GM21526 (cell line): ENCODE measurements around the gene CADPS.

Source experiments
- ATAC-seq: cut with Tn5 transposase; IDR thresholded peaks from one replicate; pipeline ENCODE4 v1.9.1; 2021; ENCODE audit warnings: moderate library complexity; ENCODE audit not compliant: unreplicated experiment, low FRiP score

CADPS gene

DNA sequence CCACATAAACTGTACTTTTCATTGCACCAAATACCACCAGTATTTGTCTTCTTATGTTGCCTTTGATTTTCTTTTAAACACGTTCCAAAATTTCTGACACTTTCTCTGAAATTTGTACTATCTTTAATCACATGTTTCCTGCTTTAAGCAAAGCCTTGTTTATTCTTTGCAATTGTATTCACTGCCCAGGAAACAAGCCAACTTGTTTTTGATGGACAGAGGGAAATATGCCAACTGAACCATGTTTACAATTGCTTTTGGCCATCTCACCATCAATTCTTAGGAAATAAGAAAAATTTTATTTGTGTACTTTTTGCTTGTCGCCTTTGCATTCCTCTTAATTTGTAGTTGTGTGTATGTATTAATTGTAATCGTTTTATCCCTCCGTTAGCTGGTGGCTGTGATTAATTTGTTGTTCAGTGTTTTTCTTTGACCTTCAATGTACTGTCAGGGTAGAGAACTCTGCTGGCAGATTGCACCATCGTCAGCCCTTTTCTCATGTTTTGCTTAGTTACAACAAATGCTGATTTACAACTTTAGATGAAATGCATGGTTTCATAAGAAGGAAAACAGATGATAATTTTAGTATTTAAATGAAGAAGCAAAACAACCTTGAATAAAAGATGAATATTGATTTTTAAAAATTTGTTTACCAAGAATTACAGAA is 482.5 kb downstream of the CADPS start:
- ATAC-seq = no peak

DNA sequence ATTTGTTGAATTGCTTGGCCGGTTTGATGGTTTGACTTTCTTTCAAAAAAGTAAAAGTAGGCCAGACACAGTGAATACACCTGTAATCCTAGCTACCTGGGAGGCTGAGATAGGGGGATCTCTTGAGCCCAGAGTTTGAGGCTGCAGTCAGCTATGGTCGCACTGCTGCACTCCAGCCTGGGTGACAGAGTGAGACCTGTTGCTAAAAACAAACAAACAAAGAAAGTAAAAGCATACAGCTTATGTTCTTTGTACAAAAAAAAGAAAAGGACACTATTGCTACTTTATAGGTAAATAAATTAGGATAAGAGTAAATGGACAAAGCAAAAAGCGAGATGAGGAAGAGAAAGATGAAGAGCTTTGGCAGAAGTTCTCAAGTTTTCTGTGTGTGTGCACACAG is 488.0 kb downstream of the CADPS start:
- ATAC-seq = no peak

DNA sequence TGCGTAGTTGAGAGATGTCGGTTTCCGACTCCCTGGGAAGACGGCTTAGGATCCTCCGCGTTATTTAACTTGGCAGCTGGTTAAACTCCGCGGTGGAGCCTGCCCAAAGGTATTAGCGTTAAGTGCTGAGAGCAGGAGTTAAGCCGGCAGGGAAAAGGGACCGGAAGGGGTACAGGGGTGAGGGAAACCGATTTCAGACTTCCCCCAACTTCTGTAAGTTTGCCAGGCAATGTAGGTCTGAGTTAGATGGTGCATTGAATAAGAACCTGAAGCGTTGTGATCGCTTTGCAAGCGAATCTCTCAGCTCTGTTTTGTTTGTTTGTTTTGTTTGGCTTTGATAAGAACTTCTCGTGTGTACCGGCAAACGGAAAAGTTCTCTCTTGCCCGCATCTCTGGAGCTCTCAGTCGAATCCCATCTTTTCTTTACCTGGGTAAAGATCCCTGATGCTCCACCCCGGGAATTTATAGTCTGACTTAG is 495.9 kb downstream of the CADPS start:
- ATAC-seq = no peak

DNA sequence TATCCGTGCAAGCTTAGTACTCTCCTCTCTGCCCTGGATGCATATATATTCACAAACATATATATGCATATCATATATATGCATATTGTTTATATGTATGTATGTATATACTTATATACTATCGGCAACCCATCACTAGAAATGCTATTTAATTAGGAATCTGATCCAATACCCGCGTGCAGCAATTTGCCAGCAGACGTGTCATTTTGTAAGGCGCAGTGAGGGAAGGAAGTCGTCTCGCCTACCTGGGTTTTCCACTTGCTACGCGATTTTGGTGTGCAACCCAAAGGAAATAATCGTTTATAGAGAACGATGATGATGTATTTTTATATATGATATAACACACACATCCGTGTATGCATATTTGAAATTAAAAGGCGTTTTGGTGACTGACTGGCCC is 496.3 kb downstream of the CADPS start:
- no peak for ATAC-seq

DNA sequence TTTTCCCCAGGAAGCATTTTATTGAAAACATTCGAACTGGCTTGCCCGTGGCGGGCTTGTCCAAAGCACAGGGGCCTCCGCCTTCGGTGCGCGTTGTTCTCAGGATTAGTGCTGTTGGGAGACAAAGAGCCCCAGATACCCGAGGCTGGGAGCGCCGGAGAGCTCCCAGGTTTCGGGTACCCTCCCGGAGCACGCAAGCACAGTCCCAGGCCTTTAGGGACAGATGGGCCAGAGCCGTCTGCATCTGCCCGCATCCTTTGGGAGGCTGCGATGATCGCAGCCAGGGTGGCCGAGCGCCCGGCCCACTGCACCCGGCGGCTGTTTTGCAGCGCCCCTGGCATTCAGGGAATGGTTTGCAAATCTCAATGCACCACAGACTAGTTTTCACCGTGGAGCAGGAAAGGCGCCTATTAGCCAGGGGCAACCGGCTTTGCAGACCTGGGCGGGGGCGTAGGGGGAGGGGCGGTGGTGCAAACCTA is 496.9 kb downstream of the CADPS start:
- ATAC-seq = no peak

DNA sequence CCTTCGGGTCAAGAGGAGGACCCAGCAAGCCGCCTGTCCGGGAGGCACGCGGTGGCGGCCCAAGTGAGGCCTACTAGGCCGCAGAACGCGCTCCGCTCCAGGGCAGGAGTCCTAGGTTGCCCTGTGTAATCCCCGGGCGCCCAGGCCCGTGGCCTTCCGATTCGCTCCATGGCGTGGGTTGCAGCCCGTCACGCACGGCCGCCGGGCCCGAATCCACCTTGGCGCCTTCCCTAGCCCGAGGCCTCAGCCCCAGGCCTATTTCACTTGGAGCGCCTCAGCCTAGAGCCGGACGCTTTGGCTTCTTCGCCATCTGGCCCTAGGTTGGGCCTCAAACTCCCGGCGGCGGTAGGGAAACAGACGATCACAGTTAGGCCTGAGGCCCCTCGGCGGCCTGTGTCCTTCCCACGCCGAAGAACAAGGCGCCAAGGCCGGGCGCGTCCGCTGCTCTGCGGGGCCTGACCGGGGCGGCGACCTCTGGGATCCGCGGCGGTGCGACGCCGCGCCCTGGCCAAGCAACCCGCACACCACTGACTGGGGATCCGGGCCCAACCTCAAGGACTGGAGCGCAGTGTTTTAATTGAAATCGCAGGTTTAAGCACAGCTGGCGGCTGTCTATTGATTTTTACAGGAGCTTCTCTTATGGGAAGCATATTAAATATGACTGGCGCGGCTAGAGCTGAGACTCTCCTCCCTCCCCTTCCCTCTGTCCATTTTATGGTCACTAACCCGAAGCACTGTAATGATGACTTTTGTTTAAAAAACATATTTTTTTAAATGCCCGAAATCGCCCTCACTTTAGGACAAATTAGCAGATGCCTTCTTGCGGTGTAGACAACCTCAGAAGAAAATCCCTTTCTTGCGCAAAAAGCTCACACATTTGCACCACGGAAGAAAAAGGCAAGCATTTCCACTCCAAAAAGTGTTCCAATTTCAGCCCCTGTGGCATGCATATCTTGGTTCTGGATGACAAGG is 498.0 kb downstream of the CADPS start:
- no peak for ATAC-seq

DNA sequence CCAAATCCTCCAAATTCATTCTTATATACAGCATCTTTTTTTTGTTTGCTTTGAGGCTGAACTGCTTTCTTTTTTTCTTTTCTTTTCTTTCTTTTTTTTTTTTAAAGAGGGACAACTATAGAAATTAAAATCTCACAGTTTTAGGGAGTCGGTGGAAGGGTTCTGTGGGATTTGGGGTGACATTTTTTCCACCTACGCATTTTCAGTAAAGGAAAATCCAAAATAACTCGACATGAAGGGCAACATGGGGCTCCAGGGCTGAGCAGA is 498.8 kb downstream of the CADPS start:
- ATAC-seq = no peak

DNA sequence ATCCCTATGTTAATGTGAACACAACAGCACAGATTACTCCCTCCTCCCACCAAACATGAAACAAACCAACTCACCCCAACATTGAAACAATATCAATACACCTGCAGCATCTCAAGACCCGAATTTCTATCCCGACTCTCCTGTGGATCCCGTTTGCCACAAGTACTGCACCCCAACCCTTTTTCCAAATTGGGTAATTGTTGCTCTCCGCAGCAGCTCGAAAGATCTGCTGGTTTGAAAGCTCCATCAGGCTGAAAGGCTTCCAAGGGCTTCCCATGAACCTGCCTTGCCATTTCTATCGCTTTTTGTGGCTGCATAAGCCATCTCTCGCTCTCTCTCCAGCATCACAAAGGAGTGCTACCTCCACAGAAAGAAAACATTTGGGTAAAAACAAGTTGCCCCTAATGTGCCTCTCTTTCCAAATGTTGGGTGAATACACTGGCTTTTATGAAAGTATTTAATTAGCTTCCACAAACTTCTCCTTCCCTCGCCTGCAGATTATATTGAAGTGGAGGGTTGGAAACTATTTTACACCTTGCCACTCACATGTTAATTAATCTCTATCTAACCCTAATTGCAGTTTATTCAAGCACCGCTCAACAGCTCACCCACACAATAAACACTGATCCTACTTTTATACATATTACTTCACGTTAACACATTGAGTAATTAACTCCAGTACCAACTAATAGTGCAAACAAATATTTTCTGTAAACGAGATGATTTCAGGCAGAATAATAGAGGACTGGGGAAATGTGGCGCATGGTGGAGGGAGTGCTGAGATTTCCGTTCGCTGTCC is 499.4 kb downstream of the CADPS start:
- ATAC-seq = no peak

DNA sequence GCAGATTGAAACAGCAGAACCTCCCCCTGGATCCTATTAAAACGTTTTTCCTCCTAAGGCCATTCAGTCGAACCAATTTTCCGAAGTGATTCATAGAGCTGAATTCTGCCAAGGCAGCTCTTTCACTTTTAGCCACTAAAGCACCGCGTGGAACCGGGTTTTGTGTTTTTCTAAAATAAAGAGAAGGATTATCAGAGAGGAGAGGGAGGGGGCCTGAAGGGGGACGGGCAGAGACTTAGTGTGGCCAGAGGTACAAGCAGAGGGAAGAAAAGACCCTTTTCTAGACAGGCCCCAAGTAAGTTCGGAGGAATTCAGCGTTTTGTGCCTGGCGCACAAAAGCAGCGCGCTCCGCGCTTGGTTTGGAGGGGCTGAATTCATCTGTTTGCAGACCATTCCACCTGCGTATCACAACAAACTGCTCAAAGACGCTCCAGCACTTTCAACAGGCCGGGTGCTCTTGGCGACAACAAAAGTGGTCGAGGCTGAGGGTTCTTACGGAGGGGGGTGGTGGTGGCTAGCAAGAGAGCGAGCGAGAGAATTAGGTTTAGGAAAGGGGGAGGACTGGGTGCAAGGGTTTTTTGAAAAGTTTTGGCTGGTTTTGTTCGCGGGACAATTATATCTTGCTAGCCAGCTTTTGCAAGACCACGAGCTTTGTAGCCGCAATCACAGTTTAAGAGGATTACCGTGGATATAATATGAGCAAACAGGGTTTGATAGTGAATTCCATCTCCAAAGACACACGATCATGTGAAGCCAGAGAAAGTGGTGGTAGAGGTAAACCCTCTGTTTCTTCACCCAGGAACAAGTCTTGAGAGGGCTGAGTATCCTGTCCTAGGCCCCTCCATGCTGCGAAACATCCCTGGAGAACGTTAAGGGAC is 500.6 kb downstream of the CADPS start:
- ATAC-seq = no peak

DNA sequence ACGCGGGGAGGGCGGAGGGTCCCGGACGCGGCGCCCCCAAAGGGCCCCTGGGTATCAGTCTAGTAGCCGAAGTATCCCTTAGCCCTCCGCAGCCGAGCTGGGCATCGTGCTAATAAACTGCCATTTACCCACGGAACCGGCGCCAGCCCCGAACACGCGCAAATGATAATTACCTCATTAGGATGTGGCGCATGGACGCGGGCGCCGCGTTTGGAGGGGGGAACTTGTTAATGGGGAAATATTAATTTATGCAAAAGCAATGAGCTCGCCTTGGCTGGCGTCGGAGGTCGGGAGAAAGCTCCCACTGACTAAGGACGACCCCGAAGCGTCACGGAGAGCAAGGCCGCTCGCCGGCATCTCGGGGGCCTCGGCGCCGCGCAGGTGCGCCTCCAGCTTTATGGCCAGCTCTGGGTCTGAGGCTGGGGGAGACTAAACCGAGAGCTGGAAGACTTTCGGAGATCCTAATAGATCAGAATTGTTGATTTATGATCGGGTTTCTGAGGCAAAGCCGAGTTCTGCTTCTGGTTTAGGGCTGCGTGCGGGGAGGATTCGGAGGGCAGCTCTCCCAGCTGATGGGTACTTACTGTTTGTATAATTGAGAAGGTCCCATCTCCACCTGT is 501.4 kb downstream of the CADPS start:
- ATAC-seq = no peak

DNA sequence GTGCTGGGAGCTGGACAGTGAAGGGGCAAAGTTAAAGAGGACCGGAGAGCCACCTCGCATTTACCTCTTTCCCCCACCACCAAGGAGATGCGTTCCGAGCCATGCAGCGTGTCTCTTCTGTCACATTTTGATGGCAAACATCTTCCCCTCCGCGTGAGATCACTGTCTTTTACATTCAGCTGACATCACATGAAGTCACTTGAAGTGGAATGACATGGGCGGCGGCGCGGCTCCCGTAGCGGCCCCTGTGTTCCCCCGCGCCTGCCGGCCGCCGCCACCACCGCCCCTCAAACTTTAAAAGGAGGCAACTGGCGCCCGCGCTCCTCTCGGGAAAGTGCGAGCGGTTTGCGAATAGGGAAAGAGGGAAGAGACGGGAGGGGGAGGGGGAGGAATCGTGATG is 502.0 kb downstream of the CADPS start, which contains the start of gene FEZF2:
Gene FEZF2, minus strand, starts transcription at position 336 of the 400 bp plus-strand sequence. CDS start 682 bp downstream, outside the sequence.
- no peak for ATAC-seq

DNA sequence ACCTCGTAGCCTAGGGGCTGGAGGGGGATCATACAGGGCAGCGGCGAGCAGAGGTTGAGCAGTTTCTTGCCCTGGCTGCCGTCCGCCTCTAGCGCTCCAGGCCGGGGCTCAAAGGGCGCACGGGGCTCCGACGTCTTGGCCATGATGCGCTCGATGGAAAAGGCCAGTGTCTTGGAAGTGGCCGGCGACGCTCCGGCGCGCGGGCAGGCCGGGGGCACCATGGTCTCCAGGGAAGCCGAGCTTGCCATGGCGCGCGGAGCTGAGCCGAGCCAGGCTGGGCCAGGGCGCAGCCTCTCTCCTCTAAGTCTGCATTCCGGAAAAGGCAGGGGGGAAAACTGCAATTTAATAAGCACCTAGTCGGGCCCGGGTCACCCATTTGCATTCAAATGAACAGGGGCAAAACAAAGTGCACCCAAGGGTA is 502.6 kb downstream of the CADPS start:
- ATAC-seq = no peak

DNA sequence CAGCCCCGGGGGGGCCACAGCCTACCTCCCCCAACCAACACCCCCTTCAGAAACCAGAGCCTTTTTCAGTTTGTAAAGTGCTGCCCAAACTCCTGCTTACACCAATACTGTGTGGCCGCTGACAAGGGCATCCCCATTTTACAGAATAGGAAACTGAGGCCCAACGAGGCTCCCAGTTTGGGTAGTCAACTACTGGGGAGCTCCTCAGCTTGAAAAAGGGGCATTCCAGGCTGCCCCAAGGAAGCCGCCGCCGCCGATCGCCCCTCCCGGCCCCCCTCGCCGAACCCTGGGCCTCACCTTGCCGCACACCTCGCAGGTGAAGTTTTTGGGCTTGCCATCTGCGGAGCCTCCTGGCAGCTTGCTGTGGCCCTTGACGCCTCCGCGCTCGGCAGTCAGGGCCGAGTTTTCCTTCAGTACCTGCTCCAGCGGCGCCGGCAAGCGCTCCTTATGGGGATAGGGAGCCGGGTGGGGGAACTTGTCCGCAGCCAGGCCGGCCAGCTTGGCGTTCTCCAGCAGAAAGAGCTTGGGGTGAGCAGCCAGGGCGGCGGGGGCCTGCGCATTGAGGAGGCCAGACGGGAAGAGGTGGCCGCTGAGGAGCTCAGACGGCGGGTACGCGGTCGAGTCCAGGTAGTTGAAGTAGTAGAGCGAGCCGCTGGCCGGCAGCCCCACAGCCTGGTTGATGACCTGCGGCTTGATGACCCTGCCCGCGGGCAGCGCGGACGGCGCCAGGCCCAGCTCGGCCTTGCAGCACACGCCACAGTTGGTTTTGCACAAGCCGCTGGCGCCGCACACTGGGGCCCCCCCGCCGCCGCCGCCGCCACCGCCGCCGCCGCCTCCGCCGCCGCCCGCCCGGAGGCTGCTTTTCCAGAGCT is 503.3 kb downstream of the CADPS start:
- ATAC-seq = no peak

DNA sequence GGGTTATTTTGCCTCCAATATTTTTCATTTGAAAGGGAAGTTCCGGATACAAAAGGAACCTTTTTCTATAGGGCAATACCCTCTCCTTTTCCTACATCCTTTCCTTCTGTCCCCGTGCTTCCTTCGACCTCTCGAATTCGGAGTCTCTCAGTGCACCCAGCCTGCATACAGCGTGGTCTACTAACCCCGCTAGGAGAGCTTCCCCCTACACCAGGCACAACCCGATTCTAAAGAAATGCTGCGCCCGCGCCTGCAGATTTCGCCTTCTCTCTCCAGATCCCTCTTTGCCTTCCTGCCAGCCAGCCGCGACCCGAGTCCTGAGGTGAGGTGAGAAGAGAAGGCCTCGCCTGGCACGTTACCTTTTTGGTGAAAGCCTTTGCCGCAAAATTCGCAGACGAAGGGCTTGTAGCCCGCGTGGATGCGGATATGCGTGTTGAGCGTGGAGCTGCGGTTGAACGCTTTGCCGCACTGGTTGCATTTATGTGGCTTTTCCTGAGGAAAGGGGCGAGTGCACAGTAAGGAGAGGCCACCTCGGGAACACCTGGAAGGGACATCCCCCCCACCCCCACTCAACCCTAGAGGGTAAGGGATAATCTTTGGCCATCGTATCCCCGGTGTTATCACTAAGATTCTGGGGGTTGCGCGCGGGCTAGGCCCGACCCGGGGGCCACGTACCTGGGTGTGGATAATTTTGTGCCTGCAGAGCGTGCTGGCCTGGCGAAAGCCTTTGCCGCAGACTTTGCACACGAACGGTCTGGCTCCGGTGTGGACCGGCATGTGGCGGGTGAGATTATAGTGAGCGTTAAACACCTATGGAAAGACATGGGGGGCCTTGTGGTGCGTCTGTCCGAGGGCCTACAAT is 504.1 kb downstream of the CADPS start:
- no peak for ATAC-seq

DNA sequence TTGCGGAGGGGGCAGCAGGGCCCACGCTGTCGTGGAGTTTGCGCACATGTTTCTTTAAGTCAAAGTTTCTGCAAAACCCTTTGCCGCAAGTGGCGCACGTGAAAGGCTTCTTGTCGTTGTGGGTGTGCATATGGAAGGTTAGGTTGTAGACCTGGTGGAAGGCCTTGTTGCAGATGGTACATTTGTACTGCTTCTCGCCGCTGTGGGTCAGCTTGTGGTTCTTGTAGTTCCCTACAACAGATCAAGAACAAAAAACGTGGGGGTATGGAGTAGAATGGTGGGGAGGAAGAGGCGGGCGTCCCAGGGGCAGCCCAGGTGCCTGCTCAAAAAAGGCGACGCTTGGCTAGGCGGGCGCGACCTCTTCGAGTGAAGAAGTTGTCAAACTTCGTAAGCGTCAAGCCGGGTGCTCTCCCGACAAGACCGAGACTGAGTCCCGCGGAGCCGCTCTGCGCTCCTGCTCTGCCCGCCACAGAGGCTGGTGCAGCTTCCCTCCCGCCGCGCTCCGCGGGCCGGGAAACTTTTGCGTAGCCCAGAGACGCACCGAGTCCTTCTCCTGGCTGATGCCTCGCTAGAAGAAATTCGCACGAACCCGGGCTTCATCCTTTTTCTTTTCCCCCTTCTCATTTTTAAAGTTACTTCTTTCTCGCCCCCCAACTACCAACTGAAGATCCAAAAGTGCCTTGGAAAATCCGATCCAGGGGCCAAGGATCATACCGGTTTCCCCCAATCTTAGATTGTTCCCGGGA is 504.9 kb downstream of the CADPS start:
- no peak for ATAC-seq

DNA sequence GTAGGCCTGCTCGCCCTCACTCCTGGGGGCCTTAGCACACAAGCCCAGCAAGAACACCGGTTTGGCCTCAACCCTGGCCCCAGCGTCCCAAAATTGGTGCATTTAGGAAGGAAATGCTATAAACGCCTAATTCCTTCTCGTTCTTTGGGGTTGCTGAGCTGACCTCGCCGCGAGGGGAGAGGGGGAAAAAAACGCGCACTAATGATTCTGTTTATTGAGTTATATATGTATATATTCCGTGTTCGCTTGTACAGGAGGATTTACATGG is 505.8 kb downstream of the CADPS start:
- ATAC-seq = no peak
